Uterus (tissue), 4 donors: ENCODE results near the gene ATP5F1B. TPM values are rescaled to one million over a fixed set of nuclear protein-coding genes. Genes with fewer than 3 reads are reported as not detected.

ENCODE experiments used
- DNase-seq, 2 donors: peaks; one replicate each; pipeline ENCODE4 v3.0.0-alpha.2; 2019 to 2020
- H3K27ac ChIP-seq, 2 donors: fragments of 200-600 bp; sonication (generic); 1 replicate in 1 of 2; 2 replicates in 1 of 2; pipeline ENCODE4 v1.5.1; 2016 to 2018
- H3K27me3 ChIP-seq, 2 donors: fragments of 200-600 bp; sonication (generic); one replicate each; pipeline ENCODE4 v1.5.1; 2018 to 2019; ENCODE audit warnings: control low read depth in 1 of 2
- H3K36me3 ChIP-seq, 2 donors: fragments of 200-600 bp; sonication (generic); one replicate each; pipeline ENCODE4 v1.5.1; 2019; ENCODE audit warnings: control low read depth in 1 of 2
- H3K4me1 ChIP-seq, 2 donors: fragments of 200-600 bp; sonication (generic); one replicate each; pipeline ENCODE4 v1.5.1; 2018 to 2019; ENCODE audit warnings: control low read depth in 1 of 2
- H3K4me3 ChIP-seq, 2 donors: fragments of 200-600 bp; sonication (generic); 1 replicate in 1 of 2; 2 replicates in 1 of 2; pipeline ENCODE4 v1.5.1; 2018 to 2019; ENCODE audit warnings: mild to moderate bottlenecking in 1 of 2
- H3K9me3 ChIP-seq, 2 donors: fragments of 200-600 bp; sonication (generic); one replicate each; pipeline ENCODE4 v1.5.1; 2019; ENCODE audit warnings: control low read depth in 1 of 2
- CTCF ChIP-seq, 4 experiments: fragments of 200-600 bp in 2 of 4; fragments of 450-650 bp in 2 of 4; sonication (generic) in 2 of 4; IDR thresholded peaks; one replicate each; pipeline ENCODE4 v1.5.1; 2016 to 2019; ENCODE audit warnings: antibody characterized with exemption in 4 of 4, mild to moderate bottlenecking in 2 of 4, moderate library complexity in 1 of 4
- POLR2A ChIP-seq, 2 donors: fragments of 450-650 bp; IDR thresholded peaks; one replicate each; pipeline ENCODE4 v1.6.1; 2016; ENCODE audit warnings: antibody characterized with exemption in 2 of 2, mild to moderate bottlenecking in 1 of 2, moderate library complexity in 1 of 2
- intact Hi-C: fragments of 100-400 bp; cut with DNase I; formaldehyde crosslinking; loops from one replicate; pipeline ENCODE4 v1.15.1; 2023; ENCODE audit warnings: low total_unique reads
- total RNA-seq, 4 donors: library from RNA; depleted of rRNA in 3 of 4; stranded (reverse); fragments of >200 nt in 3 of 4; gene quantifications; one replicate each; pipeline versions ENCODE4 v1.1.0 to v1.2.4, GENCODE V29; 2014 to 2023
- donor health status: DM: yes; HTN: yes; CAD: no.

ATP5F1B gene
- total RNA-seq, 4 donors from 2014 or later: 166 to 279 (median 244) TPM

DNA sequence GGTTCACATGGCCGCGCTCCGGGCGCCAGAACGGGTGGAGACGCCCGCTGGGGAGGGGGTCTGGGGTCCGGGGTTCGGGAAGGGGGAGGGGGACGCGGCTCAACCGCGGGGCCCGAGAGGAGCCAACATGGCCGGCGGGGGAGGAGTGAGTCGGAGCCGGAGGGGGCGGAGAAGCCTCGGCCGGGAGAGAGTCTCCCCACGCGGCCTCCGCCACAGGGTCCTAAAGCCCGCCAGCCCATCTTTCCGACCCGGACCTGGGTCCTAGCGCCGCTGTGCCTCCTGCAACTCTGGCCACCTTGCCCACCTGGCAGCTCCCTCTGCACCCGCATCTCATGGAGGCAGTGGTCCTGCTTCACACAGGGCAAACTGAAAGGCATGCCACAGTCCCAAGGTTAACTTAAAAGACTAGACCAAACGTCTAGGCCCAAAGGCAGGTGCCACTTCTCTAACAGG, 15.6 kb downstream of the ATP5F1B start, which contains the start of gene BAZ2A:
BAZ2A (minus strand) TSS at position 147 of the 453 bp plus-strand sequence. CDS start 12,796 bp downstream, outside the sequence.
- Histone ChIP-seq H3K27ac (peak within 1 kb of the TSS; percentile 94 to 100), H3K36me3 (no peaks in the 10 kb centered on the region), H3K9me3 (no peaks in the 10 kb centered on the region), H3K4me3 (peak within 1 kb of the TSS; percentile 87 to 89), H3K4me1 (peaks cover 21 to 30% of the 10 kb centered on the region in 2 donors), H3K27me3 (no peaks in the 10 kb centered on the region)
- DNase-seq: peak; percentile 83 to 84
- TF ChIP-seq CTCF (IDR thresholded peaks at IDR 0.05) (peak in 2 of 4 experiments; percentile 5 to 14), POLR2A (IDR thresholded peaks at IDR 0.05) (peak; percentile 20 to 34)
- intact Hi-C loops: loop anchor here (10.0 kb wide), 1 partner anchor 95 kb away; the partner anchor contains the start of gene NACA

DNA sequence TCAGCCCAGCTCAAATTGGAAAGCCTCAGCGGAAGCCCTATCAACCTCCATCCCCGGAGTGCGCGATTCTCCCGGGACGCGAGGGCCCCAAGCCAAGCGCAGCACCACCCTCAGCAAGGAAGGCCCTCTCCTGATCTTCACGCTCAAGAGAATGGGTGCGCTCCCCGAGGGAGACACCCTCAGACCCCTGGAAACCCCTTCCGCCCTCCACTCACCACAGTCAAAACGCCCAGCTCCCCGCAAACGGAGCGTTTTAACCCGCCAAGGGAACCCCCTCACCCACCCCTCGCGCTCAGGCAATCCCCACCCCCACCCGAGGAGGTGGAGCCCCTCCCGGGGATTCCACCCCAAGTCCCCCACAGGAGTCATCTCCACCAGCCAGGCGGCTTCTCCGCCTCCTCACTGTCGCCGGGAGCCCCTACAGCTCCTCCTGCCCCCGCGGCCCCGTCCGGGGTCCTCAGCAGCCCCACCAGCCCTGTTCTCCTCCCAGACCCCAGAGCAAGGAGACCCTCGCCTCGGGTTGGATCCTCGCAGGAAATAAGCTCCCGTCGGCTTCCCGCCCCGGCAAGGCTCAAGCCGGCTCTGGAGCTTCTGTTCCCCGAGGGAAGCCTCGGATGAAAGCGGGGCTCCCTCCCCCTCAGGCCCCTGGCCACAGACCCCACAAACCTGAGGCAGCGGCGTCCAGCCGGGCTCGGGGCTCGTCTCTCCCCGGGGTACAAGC, 16.2 kb downstream of the ATP5F1B start:
- peak overlapping the region; percentile 94 to 100 for H3K27ac ChIP-seq
- peak overlapping the region; percentile 87 to 89 for H3K4me3 ChIP-seq
- no peaks in the 10 kb centered on the region for H3K9me3 ChIP-seq
- H3K4me1 ChIP-seq: peaks cover 21 to 30% of the 10 kb centered on the region in 2 donors
- intact Hi-C loops: loop anchor here (10.0 kb wide), 1 partner anchor 95 kb away; the partner anchor contains the start of gene NACA
- peak; percentile 34 to 39 for DNase-seq
- TF ChIP-seq CTCF (IDR thresholded peaks at IDR 0.05): no peak
- TF ChIP-seq POLR2A (IDR thresholded peaks at IDR 0.05): no peak
- no peaks in the 10 kb centered on the region for H3K27me3 ChIP-seq
- no peaks in the 10 kb centered on the region for H3K36me3 ChIP-seq

DNA sequence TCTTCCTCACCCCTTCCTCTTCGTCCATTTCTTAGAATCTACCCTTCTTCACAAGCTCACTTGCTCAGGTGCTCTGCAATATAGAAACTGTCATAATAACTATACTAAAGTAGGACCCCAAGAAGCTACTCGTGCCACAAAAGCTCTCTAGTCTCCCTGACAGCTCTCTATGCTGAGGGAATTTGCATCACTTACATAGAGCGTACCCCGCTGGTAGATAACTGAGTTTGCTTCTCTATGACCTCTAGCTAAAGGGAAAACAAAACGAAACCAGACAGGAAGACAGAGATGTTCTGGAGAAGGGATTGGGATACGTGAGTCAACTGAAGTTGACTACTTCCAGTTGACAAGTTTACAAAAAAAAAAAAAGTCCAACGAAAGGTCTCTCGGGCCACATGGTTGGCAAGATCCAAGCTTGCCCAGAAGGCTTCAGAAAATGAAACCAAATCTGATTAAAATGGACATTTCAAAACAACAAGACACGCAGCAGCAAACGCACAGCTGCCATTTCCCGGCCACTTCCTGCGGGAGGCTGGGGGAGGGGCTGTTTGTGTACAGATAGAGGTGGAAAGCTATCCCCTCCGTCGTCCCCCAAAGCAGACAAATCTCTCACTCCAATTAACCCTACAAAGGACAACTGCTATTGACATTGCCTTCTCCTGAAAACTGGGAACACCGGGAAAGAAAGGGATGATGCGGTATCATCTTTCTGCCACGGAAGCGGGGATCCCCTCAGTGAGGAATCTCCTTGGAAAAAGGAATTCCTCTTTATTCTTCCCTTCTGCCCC, 16.9 kb downstream of the ATP5F1B start:
- Histone ChIP-seq H3K27me3 (no peaks in the 10 kb centered on the region), H3K4me1 (peaks cover 21 to 29% of the 10 kb centered on the region in 2 donors), H3K4me3 (peak overlapping the region; percentile 87 to 89), H3K36me3 (no peaks in the 10 kb centered on the region), H3K9me3 (no peaks in the 10 kb centered on the region), H3K27ac (peak overlapping the region; percentile 94 to 100)
- TF ChIP-seq POLR2A (IDR thresholded peaks at IDR 0.05) (peak in 1 of 2 donors; percentile 14), CTCF (IDR thresholded peaks at IDR 0.05) (no peak)
- intact Hi-C loops: no loop called here
- peak; percentile 47 to 56 for DNase-seq

DNA sequence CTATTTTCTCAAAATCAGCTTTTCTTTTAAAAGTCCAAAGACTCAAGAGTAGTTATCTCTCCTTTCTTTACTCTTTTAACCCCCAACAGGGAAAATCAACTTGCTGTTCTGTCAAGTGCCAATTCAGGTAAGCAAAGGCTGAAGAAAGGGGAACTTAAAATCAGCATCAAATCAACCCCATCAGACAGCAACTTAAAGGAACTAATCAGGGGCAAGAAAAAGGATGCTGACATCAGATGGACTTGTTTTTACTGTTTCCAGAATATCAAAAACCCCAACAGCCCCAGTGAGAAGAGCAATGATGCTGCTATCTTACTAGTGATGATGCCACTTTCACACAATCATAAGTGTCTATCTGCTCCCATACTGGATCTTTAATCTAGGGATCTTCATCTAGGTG, 19.1 kb downstream of the ATP5F1B start:
- no peaks in the 10 kb centered on the region for H3K9me3 ChIP-seq
- no peak overlapping the region for H3K4me3 ChIP-seq
- TF ChIP-seq CTCF (IDR thresholded peaks at IDR 0.05): no peak
- no peak for TF ChIP-seq POLR2A (IDR thresholded peaks at IDR 0.05)
- H3K27ac ChIP-seq: no peak overlapping the region
- DNase-seq: no peak
- H3K36me3 ChIP-seq: no peaks in the 10 kb centered on the region
- peaks cover 13 to 26% of the 10 kb centered on the region in 2 donors for H3K4me1 ChIP-seq
- no peaks in the 10 kb centered on the region for H3K27me3 ChIP-seq
- intact Hi-C loops: no loop called here
